GM18867 (cell line): ENCODE results near the gene PCP2.
A peak's percentile ranks its signal among the peaks of the same experiment; 100 is the strongest.

Source experiments
- ATAC-seq: cut with Tn5 transposase; IDR thresholded peaks from one replicate; pipeline ENCODE4 v1.9.1; 2021; ENCODE audit warnings: mild to moderate bottlenecking, moderate library complexity; ENCODE audit not compliant: unreplicated experiment

The PCP2 gene

DNA sequence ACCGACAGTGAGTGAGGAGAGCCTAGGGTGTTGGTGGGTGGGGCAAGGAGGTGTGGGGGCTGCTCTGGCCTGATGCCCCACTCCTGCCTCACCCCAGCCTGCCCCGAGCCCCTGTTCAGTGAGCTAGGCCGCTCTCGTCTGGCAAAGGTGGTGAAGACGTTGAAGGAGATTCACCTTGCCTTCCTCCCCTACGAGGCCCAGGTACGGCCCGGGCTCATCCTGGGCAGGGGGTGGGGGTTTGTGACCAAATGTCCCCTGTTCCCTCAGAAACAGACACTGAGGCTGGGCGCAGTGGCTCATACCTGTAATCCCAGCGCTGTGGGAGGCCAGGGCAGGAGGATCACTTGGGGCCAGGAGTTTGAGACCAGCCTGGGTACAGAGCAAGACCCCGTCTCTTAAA, 7.3 kb upstream of the PCP2 start:
- no peak for ATAC-seq

DNA sequence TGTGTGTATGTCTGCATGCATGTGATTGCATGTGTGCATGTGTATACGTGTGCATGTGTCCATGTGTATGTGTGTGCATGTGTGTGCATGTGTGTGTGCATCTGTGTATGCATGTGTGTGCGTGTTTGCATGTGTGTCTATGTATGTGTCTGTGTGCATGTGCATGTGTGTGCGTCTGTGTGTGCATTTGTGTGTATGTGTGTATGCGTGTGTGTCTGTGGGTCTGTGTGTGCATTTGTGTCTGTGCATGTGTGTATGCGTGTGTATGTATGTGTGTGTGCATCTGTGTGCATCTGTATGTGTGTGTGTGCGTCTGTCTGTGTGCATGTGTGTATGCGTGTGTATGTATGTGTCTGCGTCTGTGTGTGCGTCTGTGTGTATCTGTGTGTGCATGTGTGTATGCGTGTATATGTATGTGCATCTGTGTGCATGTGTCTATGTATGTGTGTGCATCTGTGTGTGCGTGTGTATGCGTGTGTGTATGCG, 6.4 kb upstream of the PCP2 start:
- ATAC-seq = no peak

DNA sequence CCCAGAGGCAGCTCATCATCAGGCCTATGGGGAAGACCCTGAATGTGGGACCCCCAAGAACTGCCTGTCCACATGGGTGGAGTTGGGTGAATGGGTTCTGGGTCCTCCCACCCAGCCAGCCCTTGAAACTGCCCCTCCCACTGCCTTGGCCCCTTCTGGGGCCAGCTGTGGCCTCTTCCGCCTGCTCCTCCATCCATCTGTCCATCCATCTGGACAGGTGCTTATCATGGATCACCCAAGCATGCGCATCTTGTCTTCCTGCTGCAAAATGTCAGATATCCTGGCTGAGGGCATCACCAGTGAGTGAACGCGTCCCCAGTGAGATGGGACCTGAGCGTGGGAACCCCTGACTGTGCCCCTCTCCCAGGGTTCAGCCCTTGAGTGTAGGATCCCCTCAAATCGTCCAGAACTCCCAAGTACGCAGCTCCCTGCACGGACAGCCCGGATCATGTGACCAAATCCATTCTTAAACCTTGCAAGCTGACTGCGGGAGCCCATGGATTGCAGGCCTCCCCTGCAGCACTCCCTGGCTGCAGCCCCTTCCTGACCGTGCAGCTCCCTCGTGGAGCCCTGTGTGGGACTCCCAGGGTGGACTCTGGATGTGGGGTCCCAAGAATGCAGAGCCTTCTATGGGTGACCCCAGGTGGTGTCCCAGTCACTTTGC, 5.4 kb upstream of the PCP2 start:
- no peak for ATAC-seq

DNA sequence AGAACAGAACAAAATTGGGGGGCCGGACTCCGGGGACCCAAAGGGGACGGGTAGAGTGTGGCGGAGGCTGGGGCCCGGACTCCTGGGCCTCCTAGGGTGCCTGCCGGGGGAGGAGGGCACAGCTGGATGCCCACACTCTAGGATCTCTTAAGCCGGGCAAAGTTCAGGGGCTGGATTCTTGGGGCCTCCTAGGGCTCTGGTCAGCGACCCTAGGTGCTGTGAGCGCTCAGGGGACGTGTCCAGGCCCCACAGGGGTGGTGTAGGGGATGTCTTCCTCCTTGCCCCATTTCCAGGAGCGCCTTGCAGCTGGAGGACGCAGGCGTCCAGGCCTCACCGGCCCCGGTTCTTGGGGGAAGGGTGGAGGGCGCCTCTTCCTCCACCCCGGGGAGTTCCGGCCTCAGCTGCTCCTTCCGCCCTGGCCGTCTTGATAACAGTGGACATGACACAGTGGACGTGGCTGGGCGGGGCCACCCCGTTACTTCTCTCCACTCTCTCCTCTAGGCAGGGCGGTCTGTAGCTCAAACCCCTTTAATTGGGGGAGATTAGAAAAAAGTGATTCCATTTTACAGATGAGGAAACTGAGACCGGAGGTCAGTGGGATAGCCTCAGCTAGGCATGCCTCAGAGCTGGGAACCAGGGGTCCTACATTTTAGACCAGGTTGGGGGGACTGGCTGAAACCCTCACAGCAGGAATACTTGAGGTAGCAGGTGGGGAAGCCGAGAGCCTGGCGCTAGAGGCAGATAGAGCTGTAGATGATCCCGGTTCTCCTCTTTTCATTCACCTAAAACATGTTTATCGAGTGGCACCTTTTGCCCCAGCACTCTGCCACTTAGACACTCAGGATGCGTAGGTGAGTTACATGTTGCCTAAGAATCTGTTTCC, 4.1 kb upstream of the PCP2 start:
- ATAC-seq = peak; percentile 25

DNA sequence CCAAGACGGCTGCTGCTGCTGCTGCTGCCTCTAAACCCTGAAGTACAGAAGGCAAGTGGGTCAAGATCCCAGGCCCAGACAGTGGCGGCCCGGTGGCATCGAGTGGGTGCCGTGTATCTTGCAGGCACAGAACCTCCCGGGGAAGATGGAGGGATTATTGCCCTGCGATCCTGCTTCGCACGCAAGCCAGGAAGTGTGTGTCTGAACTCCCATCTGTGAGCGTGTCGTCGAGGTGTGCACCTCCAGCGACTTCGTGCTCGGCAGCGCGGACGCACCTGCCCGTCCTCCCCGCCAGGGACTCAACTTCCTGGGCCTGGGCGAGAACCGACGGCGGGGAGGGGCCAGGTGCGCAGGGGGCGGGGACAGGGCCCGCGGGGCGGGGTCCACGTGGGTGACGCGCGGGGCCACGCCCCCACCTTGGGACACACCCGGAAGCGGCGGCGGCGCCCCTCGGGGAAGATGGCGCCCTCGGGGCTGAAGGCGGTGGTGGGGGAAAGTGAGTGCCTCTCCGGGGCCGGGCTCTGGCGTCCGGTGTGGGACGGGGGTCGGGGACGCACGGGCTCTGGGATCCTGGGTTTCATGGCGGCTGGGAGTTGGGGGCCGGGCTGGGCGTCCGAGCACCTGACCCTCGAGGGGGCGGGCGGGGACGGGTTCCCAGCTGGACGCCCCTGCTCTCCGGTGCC, 3.3 kb upstream of the PCP2 start, which contains the start of gene STXBP2:
Gene STXBP2, plus strand, starts transcription at position 420 of the 683 bp plus-strand sequence. Its CDS starts 40 bp downstream, at position 460.
- peak; percentile 65 for ATAC-seq

DNA sequence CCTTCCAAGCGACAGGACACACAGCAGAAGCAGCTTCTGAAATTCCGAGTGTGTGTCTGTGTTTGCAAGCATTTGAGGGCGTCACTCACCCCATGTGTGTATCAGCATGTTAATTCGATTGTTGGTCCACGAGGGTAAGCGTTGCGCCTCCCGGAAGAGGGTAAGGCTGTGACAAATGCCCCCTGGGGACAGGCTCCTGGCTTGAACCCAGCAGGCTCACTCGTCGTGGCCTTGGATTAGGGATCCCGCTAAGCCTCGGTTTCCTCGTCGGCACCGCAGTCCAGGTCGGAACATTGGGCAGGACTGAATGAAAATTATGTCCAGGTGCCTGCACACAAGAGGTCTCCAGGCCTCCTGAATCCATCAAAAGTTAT, 2.8 kb upstream of the PCP2 start:
- no peak for ATAC-seq

DNA sequence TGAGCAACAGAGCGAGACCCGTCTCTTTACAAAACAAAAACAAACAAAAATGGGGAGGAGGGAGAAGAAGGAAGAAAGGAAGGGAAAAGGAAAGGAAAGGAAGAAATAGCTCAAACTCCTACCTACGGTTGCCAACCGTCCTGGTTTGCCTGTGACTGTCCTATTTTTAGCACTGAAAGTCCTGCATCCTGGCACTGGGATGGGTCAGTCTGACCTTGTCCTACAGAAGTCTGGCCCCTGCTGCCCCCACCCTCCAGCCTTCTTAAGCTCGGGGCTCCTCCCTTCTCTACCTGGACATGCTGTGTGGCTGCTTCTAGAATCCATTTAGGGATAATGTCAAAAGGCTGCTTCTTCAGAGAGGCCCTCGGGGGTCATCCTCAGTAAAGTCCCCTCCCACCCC, 2.2 kb upstream of the PCP2 start:
- ATAC-seq = no peak

DNA sequence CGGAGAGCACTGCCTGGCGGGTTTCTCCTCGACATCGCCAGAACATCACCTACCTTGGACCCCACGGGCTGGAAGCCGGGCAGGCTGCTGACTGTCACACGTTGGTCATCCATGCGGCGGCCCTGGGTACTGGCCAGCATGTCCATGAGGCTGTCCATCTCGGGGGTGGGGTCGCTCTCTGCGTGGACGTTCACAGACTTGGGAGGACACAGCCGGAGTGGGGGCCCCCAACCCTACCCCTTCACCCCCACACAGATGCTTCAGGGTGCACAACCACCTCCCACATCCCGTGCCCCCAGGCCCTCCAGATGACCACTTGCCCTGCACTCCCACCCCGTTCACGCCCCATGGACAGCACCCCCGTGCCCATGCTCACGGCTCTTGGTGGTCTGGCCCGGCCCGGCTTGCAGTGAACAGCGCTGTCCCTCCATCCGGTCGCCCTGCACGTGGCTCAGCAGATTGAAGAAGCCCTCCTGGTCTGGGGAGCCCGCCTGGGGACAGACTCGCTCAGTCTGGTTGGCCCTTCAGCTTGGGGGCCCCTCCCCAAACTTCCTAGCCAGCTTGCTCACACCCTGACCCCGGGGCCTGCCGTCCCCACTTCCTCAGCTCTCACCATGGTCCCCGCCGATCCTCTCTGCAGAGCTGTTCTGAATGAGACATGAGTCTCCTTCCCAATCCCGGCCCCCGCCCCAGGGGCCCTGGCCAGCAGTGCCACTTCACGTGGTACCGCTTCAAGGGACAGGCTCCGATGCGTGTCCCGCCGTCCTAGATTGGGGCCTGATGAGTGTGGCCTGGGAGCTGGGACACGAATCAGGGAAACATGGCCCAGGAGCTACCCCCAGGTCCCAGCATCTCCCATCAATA, 947 bp downstream of the PCP2 start:
- ATAC-seq = no peak

DNA sequence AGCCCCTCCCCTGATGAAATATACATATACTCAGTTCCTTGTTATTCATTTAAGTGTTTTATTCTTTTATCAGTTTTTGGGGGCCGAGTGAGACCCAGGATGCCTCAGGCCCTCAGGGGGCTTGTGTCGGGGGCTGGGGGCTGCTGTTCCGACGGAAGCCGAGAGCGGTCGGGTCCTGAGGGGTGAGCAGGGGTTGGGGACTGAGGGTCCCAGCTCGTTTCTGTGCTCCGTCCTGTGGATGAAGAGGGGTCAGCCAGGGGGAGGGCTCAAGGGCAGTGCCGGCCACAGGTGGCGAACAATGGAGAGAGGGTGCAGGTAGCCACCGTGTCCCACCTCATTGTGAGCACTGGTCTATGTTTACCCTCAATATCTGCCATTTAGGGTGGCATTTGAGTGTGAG, 1.9 kb downstream of the PCP2 start:
- no peak for ATAC-seq

DNA sequence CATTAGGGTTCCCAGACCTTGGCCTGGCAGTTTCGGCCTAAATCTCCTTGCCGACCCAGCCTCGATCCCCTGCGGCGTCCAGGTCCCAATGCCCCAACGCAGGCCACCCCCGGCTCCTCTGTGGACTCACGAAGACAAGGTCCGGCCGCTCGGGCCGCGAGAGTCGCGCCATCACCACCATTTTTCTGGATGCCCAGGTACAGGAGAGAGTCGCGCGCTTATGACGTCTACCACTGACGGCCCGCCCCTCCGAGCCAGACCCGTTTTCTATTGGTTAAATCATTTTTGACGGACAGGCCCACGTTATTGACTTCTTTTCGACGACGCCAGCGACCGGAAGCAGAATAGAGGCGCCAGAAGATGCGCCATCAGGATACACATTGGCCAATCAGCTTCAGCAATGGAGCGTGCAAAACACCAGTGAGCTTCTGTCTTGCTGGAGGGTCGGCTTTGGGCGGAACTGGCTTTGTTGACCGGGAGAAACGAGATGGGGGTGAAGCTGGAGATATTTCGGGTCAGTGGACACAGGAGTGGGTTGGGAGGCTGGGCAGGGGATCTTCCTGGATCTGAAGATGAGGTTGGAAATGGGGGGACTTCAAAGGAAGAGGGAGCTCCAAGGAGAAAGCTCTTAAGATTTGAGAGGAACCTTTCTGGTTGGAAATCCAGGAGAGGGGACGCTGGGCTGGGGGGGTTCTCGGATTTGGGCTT, 4.0 kb downstream of the PCP2 start, which contains the start of the genes PET100 and XAB2:
Gene PET100, plus strand, starts transcription at position 447 of the 708 bp plus-strand sequence. Its CDS starts 41 bp downstream, at position 488.
Gene XAB2, minus strand, starts transcription at position 199 of the 708 bp plus-strand sequence. Its CDS starts 18 bp downstream, at position 181.
- peak; percentile 90 for ATAC-seq

DNA sequence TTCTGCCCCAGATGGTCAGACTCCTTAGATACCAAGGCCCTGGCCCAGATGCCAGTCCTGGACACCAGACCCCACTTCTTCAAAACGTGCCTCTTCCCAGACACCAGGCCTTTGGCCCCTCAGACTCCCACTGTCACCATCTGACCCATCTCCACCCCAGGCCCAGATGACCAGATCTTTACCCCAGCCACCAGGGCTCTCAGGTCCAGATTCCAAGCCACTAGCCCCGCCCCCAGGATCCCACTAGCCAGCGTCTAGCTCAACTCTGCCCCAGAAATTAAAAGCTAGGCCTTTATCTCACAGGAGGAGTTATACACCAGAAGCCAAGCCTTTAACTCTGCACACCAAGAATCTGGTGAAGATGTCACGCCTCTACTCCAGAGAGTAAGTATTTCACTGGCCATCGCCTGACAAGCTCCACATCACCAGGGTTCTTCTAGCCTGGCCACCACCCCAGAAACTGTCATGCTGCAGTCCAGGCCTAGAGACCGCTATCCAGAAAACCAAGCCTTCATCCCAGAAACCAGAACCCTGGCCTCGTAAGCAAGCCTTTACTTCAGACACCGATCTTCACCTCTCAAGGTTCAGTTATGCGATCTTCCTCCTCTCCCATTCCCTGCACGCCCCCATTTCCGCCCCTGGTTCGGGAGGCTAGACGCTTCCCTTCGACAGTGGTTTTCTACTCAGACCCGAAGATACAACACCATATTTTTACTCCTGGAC, 4.8 kb downstream of the PCP2 start:
- ATAC-seq = no peak

DNA sequence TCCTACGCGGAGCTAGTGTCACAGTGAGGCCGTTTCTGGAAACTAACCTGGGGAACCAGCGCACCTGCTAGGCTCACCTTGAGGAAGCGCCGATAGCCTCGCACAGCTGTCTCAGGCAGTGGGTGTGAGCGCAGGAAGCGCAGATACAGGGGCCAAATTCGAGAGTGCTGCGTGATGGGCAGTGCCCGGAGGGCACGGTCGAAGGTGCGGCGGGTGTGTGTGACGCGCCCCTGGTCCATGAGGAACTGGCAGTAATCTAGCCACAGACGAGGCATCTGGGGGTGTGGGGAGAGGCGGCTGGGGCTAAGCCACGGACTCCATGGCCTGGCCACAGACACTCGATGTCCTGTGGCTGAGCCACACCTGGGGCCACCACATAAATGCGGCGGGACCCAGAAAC, 6.4 kb downstream of the PCP2 start:
- no peak for ATAC-seq

DNA sequence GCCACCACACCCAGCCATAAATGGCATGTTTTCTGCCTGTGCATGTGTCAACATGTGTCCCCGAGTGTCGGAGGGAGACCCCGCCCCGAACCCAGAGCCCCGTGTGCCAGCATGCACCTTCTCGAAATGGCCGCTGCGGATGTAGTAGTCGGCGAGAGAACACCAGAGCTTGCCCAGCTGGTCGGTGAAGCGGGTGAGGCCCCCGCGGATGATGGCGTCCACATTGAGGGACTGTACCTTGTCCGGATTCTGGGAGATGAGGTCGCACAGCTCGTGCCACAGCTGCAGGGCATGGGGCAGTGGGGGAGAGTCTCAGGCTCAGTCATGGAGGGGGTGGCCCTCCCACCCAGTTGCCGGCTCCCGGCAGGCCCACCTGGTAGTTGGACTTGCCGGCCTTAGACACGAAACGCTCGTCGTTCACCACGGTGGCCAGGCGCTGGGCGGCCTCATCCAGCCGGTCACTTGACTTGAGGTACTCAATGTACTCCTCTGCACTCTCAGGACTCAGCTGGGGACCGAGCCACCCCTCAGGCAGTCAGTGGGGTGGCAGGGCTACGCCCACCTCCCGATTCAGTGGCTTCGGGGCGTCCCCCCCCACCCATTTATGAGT, 7.7 kb downstream of the PCP2 start:
- no peak for ATAC-seq

DNA sequence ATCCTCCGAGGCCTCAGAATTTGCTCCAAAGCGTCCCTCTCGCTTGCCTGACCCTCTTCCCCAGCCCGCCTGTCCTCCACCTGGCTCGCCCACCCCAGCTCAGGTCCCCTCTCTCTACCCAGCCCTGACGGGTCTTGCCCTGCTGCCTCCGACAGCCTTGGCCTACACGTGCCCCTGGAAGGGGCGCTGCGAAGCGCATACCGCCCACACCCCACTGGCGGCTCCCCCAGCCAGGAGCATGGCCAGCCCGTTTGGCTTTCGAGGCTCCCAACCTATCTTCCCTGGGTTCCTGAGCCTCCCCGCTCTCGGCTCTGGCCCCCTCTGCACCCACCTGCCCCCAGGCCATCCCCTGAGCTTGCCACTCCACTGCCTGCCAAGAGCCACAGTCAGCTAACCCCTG, 8.7 kb downstream of the PCP2 start:
- no peak for ATAC-seq

DNA sequence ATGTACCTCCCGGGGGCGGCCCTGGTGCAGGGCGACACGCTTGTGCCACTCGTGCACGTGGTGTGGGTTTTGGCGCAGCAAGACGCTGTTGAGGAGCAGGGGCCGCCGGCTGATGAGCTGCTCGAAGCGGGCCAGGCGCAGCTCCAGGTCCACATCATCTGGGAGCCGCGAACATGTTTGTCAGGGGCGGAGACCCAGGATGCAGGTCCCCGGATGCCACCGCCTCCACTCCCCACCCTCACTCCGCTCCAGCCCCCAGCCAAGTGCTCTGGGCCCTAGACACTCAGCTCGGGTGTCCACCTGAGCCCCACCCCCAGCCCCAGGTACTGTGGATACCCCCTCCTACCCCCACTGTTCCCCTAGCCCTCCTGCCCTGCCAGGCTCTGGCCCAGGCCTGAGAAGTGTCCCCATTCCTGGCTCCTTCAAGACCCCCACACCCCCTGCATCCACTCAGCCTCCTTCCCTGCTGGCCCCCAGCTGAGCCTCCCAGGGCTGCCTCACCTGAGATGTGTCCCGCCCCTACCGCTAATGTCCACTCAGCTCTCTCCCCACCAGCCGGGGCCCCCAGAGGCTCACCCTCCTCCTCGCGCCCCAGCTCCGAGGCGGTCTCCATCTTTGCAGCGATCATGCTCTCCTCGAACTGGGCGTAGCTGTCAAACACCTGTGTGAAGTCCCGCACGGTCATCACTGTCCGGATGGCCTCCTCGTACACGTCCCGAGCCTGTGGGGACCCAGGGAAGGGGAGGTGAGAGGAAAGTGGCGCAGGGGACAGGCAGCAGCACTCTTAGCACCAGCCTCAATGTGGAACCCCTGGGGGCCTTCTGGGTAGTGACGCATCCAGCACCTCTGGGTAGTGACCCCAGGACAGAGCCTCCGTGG, 9.6 kb downstream of the PCP2 start:
- no peak for ATAC-seq

DNA sequence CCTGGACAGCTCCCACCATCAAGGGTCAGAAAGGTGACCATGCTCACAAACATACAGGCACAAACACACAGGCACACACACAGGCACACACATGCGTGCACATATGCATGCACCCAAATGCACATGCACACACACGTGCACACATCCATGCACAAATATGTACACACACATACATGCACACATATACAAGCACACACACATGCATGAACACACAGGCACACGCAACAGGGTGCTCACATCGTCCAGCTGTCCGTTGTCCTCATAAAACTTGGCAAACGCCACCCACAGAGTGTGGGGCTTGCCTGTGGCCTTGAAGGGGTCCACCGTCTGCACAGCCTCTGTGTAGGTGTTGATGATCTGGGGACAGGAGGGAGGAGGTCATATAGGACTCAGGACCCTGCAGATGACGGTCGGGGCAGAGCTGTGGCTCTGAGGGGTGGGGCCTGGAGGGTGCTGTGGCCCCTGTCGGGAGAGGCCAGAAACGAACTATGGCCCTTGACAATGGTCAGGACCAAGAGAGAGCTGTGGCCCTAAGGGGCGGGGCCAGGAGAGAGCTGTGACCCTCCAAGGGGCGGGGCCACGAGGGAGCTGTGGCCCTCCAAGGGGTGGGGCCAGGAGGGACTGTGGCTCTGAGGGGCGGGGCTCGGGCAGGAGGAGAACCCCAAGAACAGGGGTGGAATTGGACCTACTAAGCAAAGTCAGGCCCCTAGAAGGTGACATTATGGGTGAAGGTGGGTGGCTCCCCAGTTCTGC, 10.4 kb downstream of the PCP2 start:
- no peak for ATAC-seq
